ENCODE results near the gene FARP2.
"Not testable (repeated sequence)": the region's sequence is repeated elsewhere in the genome, so short reads cannot be mapped to it uniquely, and the experiment has no call there.

The FARP2 gene

DNA sequence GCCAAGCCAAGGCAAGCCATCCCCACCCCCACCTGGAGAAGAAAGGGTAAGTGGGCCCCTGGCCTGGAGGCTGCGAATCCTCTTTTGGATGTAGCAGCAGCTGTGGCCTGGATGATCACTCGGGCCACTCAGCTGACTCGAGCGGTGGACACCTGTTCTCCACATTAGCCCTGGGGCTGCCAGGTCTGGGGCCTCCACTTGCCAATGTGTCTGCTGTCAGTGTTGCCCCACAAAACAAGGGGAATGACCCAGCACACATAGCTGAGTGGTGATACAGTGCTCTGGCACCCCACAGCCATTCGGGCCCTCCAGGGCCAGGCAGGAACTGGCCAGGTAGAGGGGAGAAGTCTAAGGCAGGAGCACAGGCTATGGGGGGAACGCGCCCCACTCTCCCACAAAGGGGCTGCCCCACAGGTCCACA is 149.7 kb downstream of the FARP2 start:
- Histone ChIP-seq H3K9ac (ENCODE audit: low read depth, low read length) (no peak overlapping the region), H3K4me3 (ENCODE audit: low read length) (peak overlapping the region; percentile 97), H3K9me3 (replicated peaks; ENCODE audit: low read length) (no peaks in the 10 kb centered on the region)

DNA sequence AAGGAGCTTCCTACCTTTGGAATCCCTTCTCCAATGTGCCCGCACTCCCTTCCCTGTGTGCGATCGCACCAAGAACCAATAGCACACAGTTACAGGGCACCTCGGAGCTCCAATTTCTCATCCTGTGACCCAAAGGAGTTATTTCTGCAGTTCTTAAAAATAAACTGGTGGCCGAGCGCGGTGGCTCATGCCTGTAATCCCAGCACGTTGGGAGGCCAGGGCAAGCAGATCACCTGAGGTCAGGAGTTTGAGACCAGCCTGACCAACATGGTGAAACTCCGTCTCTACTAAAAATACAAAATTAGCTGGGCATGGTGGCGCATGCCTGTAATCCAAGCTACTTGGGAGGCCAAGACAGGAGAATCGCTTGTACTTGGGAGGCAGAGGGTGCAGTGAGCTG is 150.2 kb downstream of the FARP2 start:
- H3K9ac ChIP-seq (ENCODE audit: low read depth, low read length); H3K9me3 ChIP-seq (replicated peaks; ENCODE audit: low read length); H3K36me3 ChIP-seq (ENCODE audit: insufficient read depth, low read length); H3K27me3 ChIP-seq (ENCODE audit: control insufficient read depth, insufficient read depth, low read length): not testable (repeated sequence)
- Histone ChIP-seq H3K4me2 (ENCODE audit: low read length) (peak overlapping the region; percentile 88), H3K4me3 (ENCODE audit: low read length) (peak overlapping the region; percentile 97), H3K4me1 (ENCODE audit: control insufficient read depth, insufficient read depth, low read length) (peaks cover 31% of the 10 kb centered on the region)

More for the DNA sequence above, 149.7 kb downstream of the FARP2 start:
- H3K27me3 ChIP-seq (ENCODE audit: control insufficient read depth, insufficient read depth, low read length): no peaks in the 10 kb centered on the region
- H3K36me3 ChIP-seq (ENCODE audit: insufficient read depth, low read length): peaks cover 11% of the 10 kb centered on the region
- peaks cover 31% of the 10 kb centered on the region for H3K4me1 ChIP-seq (ENCODE audit: control insufficient read depth, insufficient read depth, low read length)
- H3K4me2 ChIP-seq (ENCODE audit: low read length): peak overlapping the region; percentile 88

DNA sequence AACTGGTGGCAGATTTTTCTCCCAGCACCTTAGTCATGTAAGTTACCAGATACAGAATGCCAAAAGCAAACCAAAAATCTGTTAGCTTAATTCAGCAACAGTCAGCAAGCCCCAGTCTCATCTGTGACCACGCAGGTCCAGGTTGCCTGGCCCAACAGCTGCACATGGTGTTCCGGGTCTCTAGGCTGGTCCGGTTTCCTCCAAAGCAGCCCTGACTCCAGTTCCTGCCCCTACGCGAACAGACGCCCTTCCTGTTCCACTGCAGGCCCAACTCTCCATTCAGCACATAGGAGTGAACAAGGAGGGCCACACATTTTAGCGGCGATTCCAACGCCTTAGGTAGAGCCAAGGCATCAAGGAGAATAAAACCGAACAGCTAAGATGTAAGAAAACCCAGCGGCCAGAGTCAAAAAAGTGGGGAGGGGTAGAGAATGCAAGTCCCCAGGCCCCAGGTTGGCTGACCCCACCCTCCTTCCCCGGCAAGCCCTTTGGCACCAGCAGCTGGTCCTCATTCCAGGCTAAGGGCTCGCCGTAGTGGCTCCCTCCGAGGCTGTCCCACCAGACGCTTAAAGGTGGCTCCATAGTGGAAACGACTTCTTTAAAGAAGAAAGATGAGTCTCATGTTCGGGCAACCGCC is 150.8 kb downstream of the FARP2 start:
- Histone ChIP-seq H3K4me3 (ENCODE audit: low read length) (peak overlapping the region; percentile 97), H3K36me3 (ENCODE audit: insufficient read depth, low read length) (peaks cover 4% of the 10 kb centered on the region), H3K9ac (ENCODE audit: low read depth, low read length) (peak overlapping the region; percentile 80), H3K27me3 (ENCODE audit: control insufficient read depth, insufficient read depth, low read length) (no peaks in the 10 kb centered on the region), H3K9me3 (replicated peaks; ENCODE audit: low read length) (no peaks in the 10 kb centered on the region), H3K4me1 (ENCODE audit: control insufficient read depth, insufficient read depth, low read length) (peaks cover 31% of the 10 kb centered on the region), H3K4me2 (ENCODE audit: low read length) (peak overlapping the region; percentile 88)

DNA sequence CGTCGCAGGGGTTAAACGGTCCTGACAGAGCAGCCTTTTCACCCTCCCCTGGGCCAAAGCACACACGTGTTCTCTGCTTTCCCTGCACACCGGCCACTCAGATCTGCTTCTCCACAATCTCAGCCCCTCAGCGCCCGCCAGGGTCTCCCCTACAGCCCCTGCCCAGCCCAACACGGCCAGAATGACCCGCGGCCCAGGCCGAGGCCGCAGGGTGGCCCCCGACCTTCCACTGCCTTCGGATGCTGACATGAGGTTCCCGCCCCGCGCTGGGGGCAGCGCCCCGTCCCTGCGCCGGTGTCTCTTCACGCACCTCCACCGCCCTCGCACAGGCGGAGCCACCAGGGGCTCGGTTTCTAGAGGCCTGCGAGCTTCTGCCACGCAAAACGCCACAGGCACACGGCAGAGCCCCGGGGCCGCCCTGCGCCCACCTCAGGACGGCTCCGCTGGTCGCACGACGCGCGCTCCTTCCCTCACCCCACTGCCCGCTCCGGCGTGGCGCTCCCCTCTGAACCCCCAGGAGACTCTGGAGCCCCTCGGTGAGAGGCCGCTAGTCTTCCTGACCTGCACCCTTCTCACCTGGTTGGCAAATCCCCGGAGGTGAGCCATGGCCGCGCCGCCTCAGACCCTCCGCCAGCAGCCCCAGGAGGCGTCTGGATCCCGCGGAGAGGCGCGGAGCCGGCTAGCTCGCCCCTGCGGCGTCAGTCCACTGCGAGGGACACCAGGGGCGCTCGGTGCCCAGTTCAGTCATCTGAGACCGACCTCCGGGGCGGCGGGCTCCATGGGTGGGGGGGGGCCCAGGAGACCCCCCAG is 151.6 kb downstream of the FARP2 start:
- peak overlapping the region; percentile 80 for H3K9ac ChIP-seq (ENCODE audit: low read depth, low read length)
- no peaks in the 10 kb centered on the region for H3K27me3 ChIP-seq (ENCODE audit: control insufficient read depth, insufficient read depth, low read length)
- peaks cover 6% of the 10 kb centered on the region for H3K36me3 ChIP-seq (ENCODE audit: insufficient read depth, low read length)
- H3K4me3 ChIP-seq (ENCODE audit: low read length): peak overlapping the region; percentile 97
- peak overlapping the region; percentile 88 for H3K4me2 ChIP-seq (ENCODE audit: low read length)
- H3K9me3 ChIP-seq (replicated peaks; ENCODE audit: low read length): no peaks in the 10 kb centered on the region
- H3K4me1 ChIP-seq (ENCODE audit: control insufficient read depth, insufficient read depth, low read length): peaks cover 31% of the 10 kb centered on the region

DNA sequence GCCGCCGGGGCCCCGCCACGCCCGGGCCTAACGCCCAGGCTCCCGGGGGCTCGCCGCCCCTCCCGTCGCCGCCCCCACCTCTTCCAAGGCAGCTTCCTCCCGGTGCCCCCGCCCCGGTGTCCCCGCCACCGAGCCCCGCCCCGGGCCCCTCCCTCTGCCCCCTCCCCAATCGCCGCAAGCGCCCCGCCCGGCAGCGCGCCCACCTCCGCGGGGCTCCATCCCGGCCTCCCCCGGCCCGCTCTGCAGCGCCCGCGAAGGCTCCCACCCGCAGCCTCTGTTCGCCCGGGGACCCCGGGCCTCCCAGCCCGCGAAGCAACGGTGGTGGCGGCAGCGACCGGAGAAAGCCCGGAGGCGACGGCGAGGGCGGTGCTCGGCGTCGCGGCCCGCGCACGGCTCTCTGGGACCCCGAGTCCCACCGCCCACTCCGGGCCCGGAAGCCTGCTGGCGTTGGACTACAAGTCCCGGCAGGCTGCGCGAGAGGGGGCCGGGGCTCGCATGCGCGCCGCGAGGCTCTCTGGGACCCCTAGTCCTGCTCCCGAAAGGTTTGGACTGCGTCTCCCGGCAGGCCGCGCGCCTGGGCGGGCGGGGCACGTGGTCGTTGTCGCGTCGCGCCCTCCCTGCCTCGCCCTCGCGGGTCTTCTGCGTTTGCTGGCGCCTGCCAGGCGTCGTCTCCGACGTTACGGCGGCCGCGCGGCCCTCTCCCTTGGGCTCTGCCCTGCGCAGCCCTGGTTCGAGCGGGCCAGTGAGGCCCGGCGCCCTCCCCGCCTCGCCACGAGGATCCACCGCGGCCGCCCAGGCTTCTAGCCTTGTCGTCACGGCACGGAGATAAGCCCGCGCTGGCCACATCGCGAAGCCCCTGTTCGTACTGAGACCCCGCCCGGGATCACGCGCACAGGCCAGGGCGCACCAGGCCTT is 152.4 kb downstream of the FARP2 start, which contains the start of gene STK25:
STK25 (minus strand) TSS at position 345 of the 915 bp plus-strand sequence. CDS start 549 bp downstream, outside the sequence.
- H3K4me3 ChIP-seq (ENCODE audit: low read length): peak within 1 kb of the TSS; percentile 97
- no peaks in the 10 kb centered on the region for H3K27me3 ChIP-seq (ENCODE audit: control insufficient read depth, insufficient read depth, low read length)
- peak within 1 kb of the TSS; percentile 80 for H3K9ac ChIP-seq (ENCODE audit: low read depth, low read length)
- H3K36me3 ChIP-seq (ENCODE audit: insufficient read depth, low read length): peaks cover 6% of the 10 kb centered on the region
- H3K4me1 ChIP-seq (ENCODE audit: control insufficient read depth, insufficient read depth, low read length): peaks cover 31% of the 10 kb centered on the region
- no peaks in the 10 kb centered on the region for H3K9me3 ChIP-seq (replicated peaks; ENCODE audit: low read length)
- H3K4me2 ChIP-seq (ENCODE audit: low read length): peak within 1 kb of the TSS; percentile 98

DNA sequence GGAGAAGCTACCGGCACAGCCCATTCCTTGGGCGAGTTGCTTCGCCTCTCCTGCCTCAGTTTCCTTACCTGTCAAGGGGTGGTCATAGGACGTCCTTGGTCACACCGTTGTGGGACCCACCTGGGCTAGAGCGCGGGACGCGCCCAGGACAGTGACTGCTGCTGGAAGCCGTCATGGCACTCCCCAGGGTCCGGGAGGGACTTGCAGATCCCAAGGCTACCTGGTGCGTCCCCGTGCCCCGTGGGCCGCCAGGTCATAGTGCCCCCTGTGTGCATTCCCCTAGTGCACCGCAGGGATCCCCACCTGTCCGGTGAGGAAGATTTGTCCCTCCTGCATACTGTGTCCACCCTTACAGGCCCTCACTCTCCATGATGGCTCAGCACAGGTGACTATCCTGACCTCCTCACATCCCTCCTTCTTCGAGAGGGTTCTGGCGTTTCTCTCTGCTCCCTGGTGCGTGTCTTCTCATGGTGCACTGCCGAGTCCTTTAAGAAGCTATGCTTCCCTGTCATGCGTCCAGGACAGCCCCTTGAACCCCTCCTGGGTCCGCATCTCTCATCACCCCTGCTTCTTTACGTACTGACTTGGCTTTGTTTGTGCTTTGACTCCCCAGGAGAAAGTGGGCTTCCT is 153.2 kb downstream of the FARP2 start:
- Histone ChIP-seq H3K9ac (ENCODE audit: low read depth, low read length) (peak overlapping the region; percentile 80), H3K36me3 (ENCODE audit: insufficient read depth, low read length) (peaks cover 2% of the 10 kb centered on the region), H3K9me3 (replicated peaks; ENCODE audit: low read length) (no peaks in the 10 kb centered on the region), H3K4me2 (ENCODE audit: low read length) (peak overlapping the region; percentile 98), H3K27me3 (ENCODE audit: control insufficient read depth, insufficient read depth, low read length) (no peaks in the 10 kb centered on the region), H3K4me3 (ENCODE audit: low read length) (peak overlapping the region; percentile 97), H3K4me1 (ENCODE audit: control insufficient read depth, insufficient read depth, low read length) (peaks cover 31% of the 10 kb centered on the region)

DNA sequence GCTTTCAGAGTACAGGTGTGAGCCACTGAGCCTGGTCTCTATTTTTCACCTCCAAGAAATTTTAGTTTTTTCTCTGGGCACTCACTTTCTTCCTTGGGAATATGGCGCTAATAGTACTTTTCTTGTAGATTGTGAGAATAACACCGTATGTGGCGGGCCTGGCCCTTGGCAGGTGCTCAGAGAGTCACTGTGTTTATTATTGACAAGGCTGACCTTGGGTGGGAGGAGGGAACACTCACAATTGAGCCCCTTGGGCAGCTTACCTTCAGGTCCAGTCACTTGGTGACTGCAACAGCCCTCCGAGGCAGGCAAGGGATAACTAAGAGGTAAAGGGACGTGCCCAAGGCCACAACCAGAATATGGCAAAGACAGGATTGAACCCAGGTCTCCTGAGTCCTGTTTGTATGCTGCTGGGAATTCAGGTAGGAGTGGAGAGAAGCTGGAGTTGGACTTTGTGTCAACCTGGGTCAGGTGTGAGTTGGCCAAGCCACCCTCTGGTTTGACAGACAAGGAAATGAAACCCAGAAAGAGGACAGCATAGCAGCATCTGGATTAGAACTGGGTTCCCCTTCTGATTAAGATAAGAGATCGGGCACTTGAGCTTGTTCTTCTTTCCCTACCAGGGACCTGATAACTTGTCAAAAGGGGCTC is 155.1 kb downstream of the FARP2 start:
- H3K36me3 ChIP-seq (ENCODE audit: insufficient read depth, low read length): peaks cover 2% of the 10 kb centered on the region
- H3K9me3 ChIP-seq (replicated peaks; ENCODE audit: low read length): no peaks in the 10 kb centered on the region
- no peak overlapping the region for H3K4me2 ChIP-seq (ENCODE audit: low read length)
- no peaks in the 10 kb centered on the region for H3K27me3 ChIP-seq (ENCODE audit: control insufficient read depth, insufficient read depth, low read length)
- peaks cover 26% of the 10 kb centered on the region for H3K4me1 ChIP-seq (ENCODE audit: control insufficient read depth, insufficient read depth, low read length)
- no peak overlapping the region for H3K4me3 ChIP-seq (ENCODE audit: low read length)
- no peak overlapping the region for H3K9ac ChIP-seq (ENCODE audit: low read depth, low read length)

DNA sequence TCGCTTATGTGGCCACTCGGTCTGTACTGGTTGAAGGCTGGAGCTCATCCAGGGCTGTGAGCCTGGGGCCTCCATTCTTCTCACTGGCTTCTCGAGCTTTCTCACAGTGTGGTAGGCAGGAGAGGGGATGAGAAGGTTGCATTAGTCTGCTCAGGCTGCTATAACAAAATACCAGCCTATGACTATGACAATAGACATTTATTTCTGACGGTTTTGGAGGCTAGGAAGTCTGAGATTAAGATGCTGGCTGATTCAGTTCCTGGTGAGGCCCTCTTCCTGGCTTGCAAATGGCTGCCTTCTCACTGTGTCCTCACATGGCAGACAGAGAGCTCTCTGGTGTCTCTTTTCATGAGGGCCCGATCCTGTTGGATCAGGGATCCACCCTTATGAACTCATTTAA is 158.5 kb downstream of the FARP2 start:
- H3K9ac ChIP-seq (ENCODE audit: low read depth, low read length): no peak overlapping the region

DNA sequence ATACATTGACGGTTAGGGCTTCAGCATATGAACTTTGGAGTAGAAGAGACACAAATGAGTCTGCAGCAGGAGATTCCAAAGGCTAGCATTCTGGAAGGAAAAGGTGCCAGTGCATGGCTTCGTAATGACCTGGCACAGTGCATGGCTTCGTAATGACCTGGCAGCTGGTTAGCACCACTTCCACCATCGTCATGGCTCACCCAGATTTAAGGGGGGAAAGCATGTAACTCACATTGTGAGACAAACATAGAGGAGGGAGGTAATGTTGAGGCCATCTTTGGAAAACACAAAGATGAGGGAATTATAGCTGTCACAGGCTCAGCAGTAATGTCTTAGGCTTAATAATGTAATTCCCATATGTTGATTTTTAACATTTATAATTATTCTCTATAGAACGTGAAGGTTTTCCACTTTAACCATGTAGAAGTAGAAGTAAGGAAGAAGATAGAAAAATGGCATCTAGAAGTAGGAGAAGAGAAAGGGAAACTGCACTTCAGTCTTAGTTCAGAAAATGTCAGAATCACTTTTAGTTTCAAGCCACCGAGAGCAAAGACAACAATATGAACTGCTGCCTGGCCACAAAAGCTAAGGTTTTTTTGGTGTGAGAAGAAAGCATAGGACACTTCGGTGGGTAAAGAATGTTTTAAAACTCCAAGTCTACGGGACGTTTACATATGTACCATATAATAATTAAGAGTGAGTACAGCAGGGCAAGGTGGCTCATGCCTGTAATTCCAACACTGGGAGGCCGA is 159.1 kb downstream of the FARP2 start:
- Histone ChIP-seq H3K27me3 (ENCODE audit: control insufficient read depth, insufficient read depth, low read length) (peaks cover 3% of the 10 kb centered on the region), H3K36me3 (ENCODE audit: insufficient read depth, low read length) (peaks cover 2% of the 10 kb centered on the region), H3K4me3 (ENCODE audit: low read length) (no peak overlapping the region), H3K9ac (ENCODE audit: low read depth, low read length) (no peak overlapping the region), H3K4me1 (ENCODE audit: control insufficient read depth, insufficient read depth, low read length) (peaks cover 7% of the 10 kb centered on the region), H3K4me2 (ENCODE audit: low read length) (no peak overlapping the region), H3K9me3 (replicated peaks; ENCODE audit: low read length) (no peaks in the 10 kb centered on the region)

More for the DNA sequence above, 158.5 kb downstream of the FARP2 start:
- H3K27me3 ChIP-seq (ENCODE audit: control insufficient read depth, insufficient read depth, low read length): no peaks in the 10 kb centered on the region
- H3K4me3 ChIP-seq (ENCODE audit: low read length): no peak overlapping the region
- peaks cover 2% of the 10 kb centered on the region for H3K36me3 ChIP-seq (ENCODE audit: insufficient read depth, low read length)
- H3K9me3 ChIP-seq (replicated peaks; ENCODE audit: low read length): no peaks in the 10 kb centered on the region
- H3K4me2 ChIP-seq (ENCODE audit: low read length): no peak overlapping the region
- peaks cover 8% of the 10 kb centered on the region for H3K4me1 ChIP-seq (ENCODE audit: control insufficient read depth, insufficient read depth, low read length)

DNA sequence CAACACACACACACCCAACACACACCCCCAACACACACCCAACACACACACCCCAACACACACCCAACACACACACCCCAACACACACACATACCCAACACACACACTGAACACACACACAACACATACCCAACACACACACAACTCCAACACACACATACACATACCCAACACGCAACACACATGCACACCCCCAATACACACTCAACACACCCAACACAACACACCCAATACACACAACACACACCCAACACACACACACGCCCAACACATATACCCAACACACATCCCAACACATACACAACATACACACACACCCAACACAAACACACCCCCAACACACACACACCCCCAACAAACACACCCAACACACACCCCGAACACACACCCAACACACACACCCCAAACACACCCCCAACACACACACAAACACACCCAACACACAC is 160.5 kb downstream of the FARP2 start:
- Histone ChIP-seq H3K9ac (ENCODE audit: low read depth, low read length) (no peak overlapping the region), H3K9me3 (replicated peaks; ENCODE audit: low read length) (no peaks in the 10 kb centered on the region), H3K27me3 (ENCODE audit: control insufficient read depth, insufficient read depth, low read length) (peaks cover 7% of the 10 kb centered on the region), H3K4me1 (ENCODE audit: control insufficient read depth, insufficient read depth, low read length) (peaks cover 7% of the 10 kb centered on the region), H3K4me3 (ENCODE audit: low read length) (no peak overlapping the region), H3K36me3 (ENCODE audit: insufficient read depth, low read length) (peaks cover 2% of the 10 kb centered on the region), H3K4me2 (ENCODE audit: low read length) (no peak overlapping the region)

Measured in skeletal muscle satellite cell (primary cell).